Neural crest cell (in vitro differentiated cells): ENCODE data around the gene MEF2C. TPM values are rescaled to one million over a fixed set of nuclear protein-coding genes. Genes with fewer than 3 reads are reported as not detected.

Source experiments
- DNase-seq: peaks from one replicate; pipeline ENCODE4 v3.0.0; 2021; ENCODE audit warnings: low read depth, mixed read lengths, low spot score
- H3K27ac Mint-ChIP-seq: one replicate; pipeline ENCODE4 v1.8.0; 2021; ENCODE audit warnings: mild to moderate bottlenecking, mixed read lengths; ENCODE audit not compliant: unreplicated experiment
- H3K27me3 Mint-ChIP-seq: 2 replicates; pipeline ENCODE4 v1.8.0; 2021; ENCODE audit warnings: low read depth, mild to moderate bottlenecking, mixed read lengths
- H3K36me3 Mint-ChIP-seq: 2 replicates; pipeline ENCODE4 v1.8.0; 2021; ENCODE audit warnings: low read depth, mild to moderate bottlenecking, mixed read lengths
- H3K4me1 Mint-ChIP-seq: 2 replicates; pipeline ENCODE4 v1.8.0; 2021; ENCODE audit warnings: mixed read lengths
- H3K4me3 Mint-ChIP-seq: one replicate; pipeline ENCODE4 v1.8.0; 2021; ENCODE audit warnings: mild to moderate bottlenecking, mixed read lengths
- H3K9me3 Mint-ChIP-seq: 2 replicates; pipeline ENCODE4 v1.8.0; 2021; ENCODE audit warnings: mixed read lengths
- CTCF ChIP-seq: fragments of 200-600 bp; sonication (generic); conservative IDR thresholded peaks from 2 replicates; pipeline ENCODE4 v1.5.0; 2021; ENCODE audit warnings: antibody characterized with exemption, mild to moderate bottlenecking
- total RNA-seq: library from RNA; stranded (reverse); gene quantifications from 2 replicates; pipeline ENCODE4 v1.2.1, GENCODE V29; 2021

Gene MEF2C
- total RNA-seq, 1 donor from 2014 or later = 46.0 TPM

- H3K27me3 Mint-ChIP-seq = peaks cover 49% of the 10 kb centered on the region
- DNase-seq = peak; percentile 33
- TF ChIP-seq CTCF = no peak
- no peaks in the 10 kb centered on the region for H3K36me3 Mint-ChIP-seq
- H3K4me3 Mint-ChIP-seq = peak overlapping the region; percentile 89
- H3K4me1 Mint-ChIP-seq = peaks cover 26% of the 10 kb centered on the region
- H3K9me3 Mint-ChIP-seq = no peaks in the 10 kb centered on the region
- peak overlapping the region; percentile 70 for H3K27ac Mint-ChIP-seq
Measured at GRCh38 chr5:88889189-88890069, 6.4 kb upstream of the MEF2C start.

- no peak for TF ChIP-seq CTCF
- no peak for DNase-seq
Measured at GRCh38 chr5:88888848-88889188, 5.8 kb upstream of the MEF2C start.

GRCh38 chr5:88888291-88888690 lies 5.3 kb upstream of the MEF2C start:
- Mint-ChIP-seq H3K36me3 (no peaks in the 10 kb centered on the region), H3K27ac (no peak overlapping the region), H3K4me1 (peaks cover 26% of the 10 kb centered on the region), H3K27me3 (peaks cover 60% of the 10 kb centered on the region), H3K9me3 (no peaks in the 10 kb centered on the region), H3K4me3 (peak overlapping the region; percentile 89)
- TF ChIP-seq CTCF = no peak
- no peak for DNase-seq

More at GRCh38 chr5:88888848-88889188, 5.8 kb upstream of the MEF2C start:
- peaks cover 26% of the 10 kb centered on the region for H3K4me1 Mint-ChIP-seq
- H3K4me3 Mint-ChIP-seq = peak overlapping the region; percentile 89
- H3K36me3 Mint-ChIP-seq = no peaks in the 10 kb centered on the region
- peaks cover 55% of the 10 kb centered on the region for H3K27me3 Mint-ChIP-seq
- H3K27ac Mint-ChIP-seq = peak overlapping the region; percentile 70
- H3K9me3 Mint-ChIP-seq = no peaks in the 10 kb centered on the region

GRCh38 chr5:88887342-88887741 lies 4.4 kb upstream of the MEF2C start:
- H3K27ac Mint-ChIP-seq = no peak overlapping the region
- H3K9me3 Mint-ChIP-seq = no peaks in the 10 kb centered on the region
- H3K36me3 Mint-ChIP-seq = no peaks in the 10 kb centered on the region
- no peak for DNase-seq
- TF ChIP-seq CTCF = no peak
- H3K4me3 Mint-ChIP-seq = peak overlapping the region; percentile 89
- H3K27me3 Mint-ChIP-seq = peaks cover 67% of the 10 kb centered on the region
- peaks cover 25% of the 10 kb centered on the region for H3K4me1 Mint-ChIP-seq

GRCh38 chr5:88886746-88887341 lies 3.9 kb upstream of the MEF2C start:
- no peak for DNase-seq
- Mint-ChIP-seq H3K27me3 (peaks cover 72% of the 10 kb centered on the region), H3K4me3 (peak overlapping the region; percentile 31), H3K9me3 (no peaks in the 10 kb centered on the region), H3K27ac (no peak overlapping the region), H3K36me3 (no peaks in the 10 kb centered on the region), H3K4me1 (peaks cover 28% of the 10 kb centered on the region)
- TF ChIP-seq CTCF = no peak
